IPS DF 4.7 (cell line): Measurements from ENCODE around the gene MEX3D.
"Not testable (repeated sequence)": the region's sequence is repeated elsewhere in the genome, so short reads cannot be mapped to it uniquely, and the experiment has no call there.

Experiments used
- DNase-seq: peaks from one replicate; pipeline ENCODE4 v3.0.0-alpha.2; 2013; ENCODE audit warnings: low spot score; ENCODE audit errors: extremely low read depth

The MEX3D gene

GRCh38 chr19:1572795-1573194, 4.7 kb upstream of the MEX3D start:
- DNase-seq, result no peak

DNA sequence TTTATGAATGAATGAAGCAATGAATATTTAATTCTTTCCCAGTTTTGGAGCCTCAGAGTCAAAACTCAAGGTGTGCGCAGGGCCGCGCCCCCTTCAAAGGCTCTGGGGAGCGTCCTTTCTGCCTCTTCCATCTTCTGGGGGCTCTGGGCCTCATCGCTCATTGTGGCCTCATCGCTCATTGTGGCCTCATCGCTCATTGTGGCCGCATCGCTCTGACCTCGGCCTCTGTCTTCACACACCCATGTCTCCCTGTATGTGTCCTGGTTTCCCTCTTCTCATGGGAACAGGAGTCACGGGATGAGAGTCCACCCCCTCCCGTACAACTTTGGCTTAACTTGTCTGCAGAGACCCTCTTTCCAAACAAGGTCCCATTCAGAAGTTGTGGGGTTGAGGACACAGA, 3.2 kb upstream of the MEX3D start:
- no peak for DNase-seq

- DNase-seq, result no peak
Measured at GRCh38 chr19:1570836-1571235, 2.7 kb upstream of the MEX3D start.

DNA sequence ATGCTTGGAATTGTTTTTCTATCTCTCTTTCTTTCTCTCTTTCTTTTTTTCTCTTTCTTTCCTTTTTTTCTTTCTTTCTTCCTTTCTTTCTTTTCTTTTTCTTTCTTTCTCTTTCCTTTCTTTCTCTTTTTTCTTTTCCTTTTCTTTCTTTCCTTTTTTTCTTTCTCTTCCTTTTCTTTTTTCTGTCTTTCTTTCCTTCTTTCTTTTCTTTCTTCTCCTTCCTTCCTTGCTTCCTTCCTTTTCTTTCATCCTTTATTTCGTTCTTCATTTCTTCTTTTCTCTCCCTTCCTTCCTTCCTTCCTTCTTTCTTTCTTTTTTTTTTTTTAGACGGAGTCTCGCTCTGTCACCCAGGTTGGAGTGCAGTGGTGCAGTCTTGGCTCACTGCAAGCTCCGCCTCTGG, 1.9 kb upstream of the MEX3D start:
- DNase-seq, result no peak

DNA sequence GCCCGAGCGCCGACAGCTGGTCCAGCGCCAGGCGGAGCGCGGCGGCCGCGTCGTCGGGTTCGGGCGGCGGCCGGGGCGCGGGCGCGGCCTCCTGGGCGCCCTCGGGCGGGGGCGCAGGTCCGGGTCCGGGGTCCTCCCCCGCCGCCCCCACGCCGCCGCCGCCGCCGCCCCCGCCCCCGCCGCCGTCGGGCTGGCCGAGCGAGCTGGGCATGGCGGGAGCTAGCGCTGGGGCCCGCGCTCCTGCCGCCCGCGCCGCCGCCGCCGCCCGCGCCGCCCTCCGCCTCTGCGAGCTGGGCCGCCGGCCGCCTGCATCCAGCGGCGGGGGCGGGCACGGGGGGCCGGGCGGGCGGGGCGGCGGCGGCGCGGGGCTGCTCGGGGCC, 287 bp downstream of the MEX3D start:
- no peak for DNase-seq

DNA sequence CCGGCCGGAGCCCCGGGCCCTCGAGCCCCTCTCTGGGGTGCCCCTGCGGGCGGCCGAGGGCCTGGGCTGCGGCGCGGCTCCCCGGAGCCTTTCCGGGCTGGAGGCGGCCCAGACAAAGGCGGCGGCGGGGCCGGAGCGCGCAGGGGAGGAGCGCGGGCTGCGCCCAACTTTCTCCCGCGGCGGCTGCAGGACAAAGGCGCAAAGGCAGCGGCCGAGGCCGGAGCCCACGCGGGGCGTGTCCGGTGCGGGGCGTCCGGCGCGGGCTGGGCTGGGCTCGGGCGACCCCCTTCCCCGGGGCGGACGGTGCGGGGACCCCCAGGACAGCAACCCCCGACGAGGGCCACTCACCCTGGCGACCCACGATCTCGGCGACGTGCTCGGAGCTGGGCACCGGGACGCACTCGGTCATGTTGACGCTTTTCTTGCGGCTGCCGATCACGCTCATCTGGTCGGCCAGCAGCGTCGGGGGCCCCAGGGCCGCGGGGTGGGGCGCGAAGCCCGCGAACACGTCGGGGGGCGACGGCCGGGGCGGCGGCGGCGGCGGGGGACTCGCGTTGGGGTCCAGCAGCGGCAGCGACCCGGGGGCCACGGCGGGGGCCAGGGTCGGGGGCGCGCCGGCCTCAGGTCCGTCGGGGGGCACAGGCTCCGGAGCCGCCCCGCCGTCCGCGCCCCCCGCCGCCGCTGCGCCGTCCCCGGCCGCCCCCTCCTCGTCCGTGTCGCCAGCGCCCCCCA, 843 bp downstream of the MEX3D start:
- no peak for DNase-seq

DNA sequence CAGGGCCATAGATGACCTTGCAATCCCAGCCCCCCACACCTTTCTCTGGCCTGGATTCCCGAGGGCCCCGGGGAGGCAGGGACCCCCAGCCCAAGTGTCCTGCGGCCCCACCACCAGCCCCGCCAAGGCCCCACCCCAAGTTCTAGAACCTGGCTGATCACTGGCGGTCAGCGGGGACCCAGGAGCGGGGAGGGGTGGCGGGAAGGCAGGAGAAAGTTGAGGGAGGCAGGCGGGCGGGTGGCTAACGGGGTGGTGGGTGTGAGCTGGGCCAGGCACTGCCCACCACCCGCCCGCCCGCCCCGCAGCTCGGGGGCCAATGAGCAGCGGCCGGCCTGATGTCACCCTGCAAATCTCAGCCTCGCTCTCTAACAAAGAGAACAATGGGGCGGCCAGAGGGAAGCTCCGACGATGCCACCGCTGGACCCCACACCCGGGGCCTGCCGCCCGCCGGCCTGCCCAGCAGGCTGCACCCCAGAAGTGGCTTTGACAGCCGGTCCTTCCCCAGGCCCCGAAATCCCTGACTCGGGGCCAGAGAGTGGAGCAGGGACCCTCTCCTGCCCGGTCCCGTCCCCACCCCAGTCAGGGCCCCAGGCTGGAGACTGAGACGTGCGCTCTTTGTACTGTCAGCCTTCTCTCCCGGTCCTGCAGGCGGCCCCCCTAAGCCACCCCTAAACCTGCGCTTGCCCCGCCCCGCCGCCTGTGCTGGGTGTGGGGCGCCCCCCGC, 1.6 kb downstream of the MEX3D start:
- DNase-seq, result no peak

- DNase-seq, result no peak
Measured at GRCh38 chr19:1563251-1563650, 4.9 kb downstream of the MEX3D start.

GRCh38 chr19:1561236-1561842, 6.8 kb downstream of the MEX3D start:
- no peak for DNase-seq

DNA sequence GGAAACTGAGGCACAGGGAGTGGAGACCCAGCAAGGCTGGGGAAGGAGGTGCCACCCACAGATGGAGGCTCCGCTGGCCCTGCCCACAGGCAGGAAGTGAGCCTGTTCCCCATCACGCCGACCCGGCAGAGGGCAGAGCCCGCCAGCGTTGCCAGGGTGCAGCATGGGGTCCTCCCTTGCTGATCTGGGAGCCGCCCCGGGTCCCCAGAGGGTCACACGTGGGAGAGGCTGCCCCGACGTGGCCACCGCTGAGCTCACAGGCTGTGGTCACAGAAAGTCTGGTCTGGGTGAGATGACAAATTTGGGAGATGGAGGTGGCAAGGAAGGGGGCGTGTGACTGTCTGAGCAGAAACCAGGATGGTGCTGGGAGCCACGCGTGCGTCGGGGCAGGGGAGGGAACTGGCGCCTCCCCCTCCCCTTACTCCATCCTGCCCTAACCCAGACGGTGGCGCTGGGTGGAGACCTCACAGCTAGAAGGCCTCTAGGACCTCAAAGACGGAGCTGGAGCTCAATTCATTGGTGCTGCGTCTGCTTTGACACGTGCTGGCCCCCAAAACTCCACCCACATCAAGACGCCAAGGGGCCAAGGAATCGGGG, 7.7 kb downstream of the MEX3D start:
- no peak for DNase-seq

DNA sequence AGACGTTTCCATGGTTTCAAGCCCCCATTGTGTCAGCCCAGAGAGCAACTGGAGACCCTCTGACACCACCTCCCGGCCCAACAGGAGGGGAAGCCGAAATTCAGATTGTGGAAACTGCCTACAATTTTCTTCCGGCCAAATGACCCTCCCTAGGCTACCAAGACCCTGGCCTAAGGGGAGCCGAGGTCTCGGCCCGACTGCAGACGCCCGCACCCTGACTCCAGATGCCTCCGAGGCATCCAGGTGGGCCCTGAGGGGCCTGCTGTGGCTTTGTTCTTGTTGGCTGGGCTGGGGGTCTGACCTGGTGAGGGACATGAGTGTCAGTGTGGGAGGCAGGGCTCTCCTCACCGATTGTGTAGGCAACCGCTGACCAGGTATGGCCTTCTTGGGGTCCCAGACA, 9.6 kb downstream of the MEX3D start:
- no peak for DNase-seq

DNA sequence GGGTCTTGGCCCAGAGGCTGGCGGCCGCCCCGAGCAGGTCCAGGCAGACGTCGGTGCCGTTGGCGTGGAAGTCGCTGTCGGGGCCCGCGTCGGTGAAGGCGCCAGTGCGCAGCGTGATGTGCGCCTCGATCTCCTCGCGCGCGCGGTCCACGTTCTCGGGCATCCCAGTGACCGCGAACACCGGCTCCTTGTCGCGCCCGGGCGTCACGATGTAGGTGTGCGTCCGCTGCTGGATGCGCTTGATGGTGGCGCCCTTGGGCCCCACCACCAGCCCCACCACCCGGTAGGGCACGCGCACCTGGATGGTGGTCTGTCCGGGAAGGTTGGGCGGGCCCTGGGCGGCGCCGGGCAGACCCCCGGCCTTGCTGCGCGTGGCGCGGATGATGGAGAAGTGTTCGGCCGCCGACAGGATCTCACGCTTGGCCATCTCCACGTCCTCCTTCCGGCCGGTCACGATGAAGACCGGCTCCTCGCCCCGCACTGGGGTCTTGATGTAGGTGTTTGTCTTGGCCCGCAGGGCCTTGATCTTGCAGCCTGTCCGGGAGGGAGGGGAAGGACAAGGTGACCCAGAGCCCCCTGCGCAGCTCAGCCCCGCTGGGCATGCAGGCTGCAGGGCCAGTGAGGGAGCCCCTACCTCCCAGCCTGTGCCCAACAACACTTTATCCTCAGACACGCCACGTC, 11.6 kb downstream of the MEX3D start:
- no peak for DNase-seq

GRCh38 chr19:1555487-1556389, 12.4 kb downstream of the MEX3D start:
- no peak for DNase-seq

- no peak for DNase-seq
Measured at GRCh38 chr19:1554968-1555367, 13.2 kb downstream of the MEX3D start.

GRCh38 chr19:1553415-1553814, 14.7 kb downstream of the MEX3D start:
- no peak for DNase-seq

- DNase-seq, result no peak
Measured at GRCh38 chr19:1551068-1552040, 16.8 kb downstream of the MEX3D start.

DNA sequence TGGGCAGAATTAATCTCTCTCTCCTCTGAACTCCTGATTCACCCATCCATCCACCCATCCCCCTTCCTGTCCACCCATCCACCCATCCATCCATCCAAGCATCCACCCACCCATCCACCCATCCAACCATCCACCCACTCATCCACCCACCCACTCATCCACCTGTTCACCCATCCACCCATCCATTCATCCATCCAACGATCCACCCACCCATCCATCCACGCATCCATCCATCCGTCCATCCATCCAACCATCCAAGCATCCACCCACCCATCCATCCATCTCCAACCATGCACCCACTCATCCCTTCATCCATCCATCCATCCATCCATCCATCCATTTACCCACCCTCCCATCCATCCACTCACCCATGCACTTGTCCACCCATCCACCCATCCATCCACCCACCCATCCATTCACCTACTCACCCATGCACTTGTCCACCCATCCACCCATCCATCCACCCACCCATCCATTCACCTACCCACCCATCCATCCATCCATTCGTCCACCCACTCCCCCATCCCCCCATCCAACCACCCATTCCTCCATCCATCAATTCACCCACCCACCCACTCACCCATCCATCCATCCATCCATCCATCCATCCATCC, 18.7 kb downstream of the MEX3D start:
- DNase-seq, result no peak

DNA sequence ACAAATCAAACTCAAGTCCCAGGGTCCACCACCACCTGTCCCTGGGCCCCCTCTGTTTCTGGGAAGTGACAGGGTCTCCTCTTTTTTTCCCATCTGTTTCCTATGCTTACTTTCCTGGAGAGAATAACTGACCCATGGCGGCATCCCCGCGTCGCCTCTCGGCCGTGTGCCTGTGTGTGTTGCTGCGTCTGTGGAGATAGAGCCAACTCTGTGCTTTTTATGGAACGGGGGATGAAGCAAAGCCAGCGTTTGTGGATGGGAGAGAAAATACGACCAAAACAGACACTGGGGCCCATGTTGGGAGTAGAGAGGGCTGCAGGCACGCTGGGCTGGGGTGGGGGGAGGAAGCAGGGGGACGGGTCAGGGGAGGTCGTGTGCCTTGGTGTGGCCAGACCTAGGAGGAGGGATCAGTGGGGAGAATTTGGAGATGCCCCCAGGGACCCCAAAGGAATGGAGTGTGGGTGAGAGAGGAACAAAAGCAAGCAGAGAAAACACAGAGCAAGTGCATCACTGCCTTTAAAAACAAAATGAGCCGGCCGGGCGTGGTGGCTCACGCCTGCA, 27.7 kb downstream of the MEX3D start:
- DNase-seq, result no peak

DNA sequence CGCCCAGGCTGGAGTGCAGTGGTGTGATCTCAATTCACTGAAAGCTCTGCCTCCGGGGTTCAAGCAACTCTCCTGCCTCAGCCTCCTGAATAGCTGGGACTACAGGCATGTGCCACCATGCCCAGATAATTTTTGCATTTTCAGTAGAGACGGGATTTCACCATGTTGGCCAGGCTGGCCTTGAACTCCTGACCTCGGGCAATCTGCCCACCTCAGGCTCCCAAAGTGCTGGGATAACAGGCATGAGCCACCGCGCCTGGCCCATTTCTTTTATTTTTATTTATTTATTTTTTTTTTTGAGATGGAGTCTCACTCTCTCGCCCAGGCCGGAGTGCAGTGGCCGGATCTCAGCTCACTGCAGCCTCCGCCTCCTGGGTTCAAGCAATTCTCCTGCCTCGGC, 28.4 kb downstream of the MEX3D start:
- not testable (repeated sequence) for DNase-seq
